A673 (cell line): ENCODE measurements around the gene RAPGEF3. TPM values are rescaled to one million over a fixed set of nuclear protein-coding genes. Genes with fewer than 3 reads are reported as not detected.
A peak's percentile ranks its signal among the peaks of the same experiment; 100 is the strongest.

Source experiments
- BruUV-seq: library from RNA; stranded (reverse); fragments of 400-500 nt; replicated peaks from 2 replicates; lab custom pipeline; 2021; lab: Mats Ljungman, UMichigan
- CTCF ChIA-PET: fragments of 300-600 bp; sonication (Branson Sonifier 250); formaldehyde crosslinking; loops from one replicate; lab custom pipeline; 2022; ENCODE audit warnings: antibody characterized with exemption; lab: Charles Lee
- POLR2A ChIA-PET: fragments of 300-600 bp; sonication (Branson Sonifier 250); formaldehyde crosslinking; loops from one replicate; lab custom pipeline; 2022; ENCODE audit warnings: antibody characterized with exemption; ENCODE audit not compliant: low non-redundant PET; lab: Charles Lee
- DNase-seq: peaks from one replicate; pipeline ENCODE4 v3.0.0-alpha.2; 2015; ENCODE audit warnings: low spot score
- H3K27ac ChIP-seq: fragments of 200-600 bp; sonication (generic); 2 replicates; pipeline ENCODE4 v1.5.1; 2016; ENCODE audit warnings: mixed run types, low read depth, mild to moderate bottlenecking, mixed read lengths, antibody characterized with exemption, low read length; ENCODE audit not compliant: poor library complexity, severe bottlenecking
- H3K27me3 ChIP-seq: fragments of 200-600 bp; sonication (generic); replicated peaks from 2 replicates; pipeline ENCODE4 v1.6.1; 2017; ENCODE audit warnings: mixed run types, low read depth, mild to moderate bottlenecking, mixed read lengths, antibody characterized with exemption, low read length; ENCODE audit not compliant: insufficient read depth, poor library complexity
- H3K36me3 ChIP-seq: fragments of 200-600 bp; sonication (generic); 2 replicates; pipeline ENCODE4 v1.6.1; 2016; ENCODE audit warnings: mixed run types, mild to moderate bottlenecking, mixed read lengths, antibody characterized with exemption, low read length; ENCODE audit not compliant: insufficient read depth, poor library complexity, severe bottlenecking
- H3K4me1 ChIP-seq: fragments of 200-600 bp; sonication (generic); 2 replicates; pipeline ENCODE4 v1.6.1; 2017; ENCODE audit warnings: mixed run types, mild to moderate bottlenecking, mixed read lengths, antibody characterized with exemption, low read length; ENCODE audit not compliant: insufficient read depth, poor library complexity, severe bottlenecking
- H3K4me3 ChIP-seq: fragments of 200-600 bp; sonication (generic); 2 replicates; pipeline ENCODE4 v1.5.1; 2016; ENCODE audit warnings: low read depth, mixed run types, mild to moderate bottlenecking, mixed read lengths, low read length; ENCODE audit not compliant: poor library complexity, severe bottlenecking
- H3K9me3 ChIP-seq: fragments of 200-600 bp; sonication (generic); 2 replicates; pipeline ENCODE4 v1.6.1; 2016; ENCODE audit warnings: mixed run types, low read depth, mild to moderate bottlenecking, mixed read lengths, antibody characterized with exemption, low read length; ENCODE audit not compliant: poor library complexity, severe bottlenecking
- EZH2 ChIP-seq: fragments of 200-600 bp; sonication (generic); IDR thresholded peaks from 2 replicates; pipeline ENCODE4 v1.6.1; 2017; ENCODE audit warnings: borderline replicate concordance, low read depth, mild to moderate bottlenecking, mixed read lengths, antibody characterized with exemption, low read length; ENCODE audit not compliant: poor library complexity, severe bottlenecking
- intact Hi-C: fragments of 100-400 bp; cut with micrococcal nuclease; formaldehyde crosslinking; loops from one replicate; pipeline ENCODE4 v1.10.0; 2022; ENCODE audit not compliant: unreplicated experiment
- total RNA-seq: library from RNA; stranded (reverse); gene quantifications from 2 replicates; pipeline ENCODE4 v1.2.3, GENCODE V29; 2021
- TF ChIP-seq, protein P1 (sequence below): fragments of 300-800, 200-600 bp; sonication (generic); conservative IDR thresholded peaks from 2 replicates; pipeline ENCODE4 v1.5.1; 2017; ENCODE audit warnings: low read depth, mild to moderate bottlenecking, antibody characterized with exemption, low read length, moderate library complexity, mixed read lengths

RAPGEF3 gene
- total RNA-seq, 1 experiment from 2014 or later: 4.3 TPM

DNA sequence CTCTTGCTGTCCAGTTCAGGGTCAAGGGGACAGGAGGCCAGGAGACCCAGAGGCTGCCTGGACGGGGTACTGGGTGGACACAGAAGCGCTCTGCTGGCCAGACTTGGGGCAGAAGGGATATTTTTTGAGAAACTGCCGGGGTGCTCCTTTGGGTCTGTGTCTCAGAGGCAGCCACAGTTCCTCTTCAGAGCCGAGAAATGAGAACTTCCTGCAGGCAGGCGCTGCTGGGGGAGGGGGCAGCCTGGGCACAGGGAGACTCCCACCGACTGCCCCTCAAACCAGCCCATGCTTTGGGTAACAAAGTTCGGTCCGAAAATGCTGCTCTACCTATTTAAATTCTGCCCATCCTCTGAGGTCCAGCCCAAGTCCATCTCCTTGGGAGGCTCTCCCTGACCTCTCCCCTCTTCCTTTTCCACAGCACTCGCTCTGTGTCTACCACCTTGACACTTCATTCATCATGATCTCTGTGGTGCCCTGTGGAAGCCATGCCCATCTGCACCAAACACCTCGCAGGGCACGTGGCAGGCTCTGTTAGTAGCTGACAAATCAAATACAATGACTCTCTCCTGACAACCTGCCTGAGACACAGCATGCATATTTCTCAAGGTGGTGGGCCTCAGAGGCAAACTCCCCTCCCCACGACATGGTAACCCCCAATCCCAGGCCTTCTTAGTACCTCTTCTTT is 44.7 kb upstream of the RAPGEF3 start:
- Histone ChIP-seq H3K27ac (no peak overlapping the region), H3K4me3 (no peak overlapping the region), H3K27me3 (no peaks in the 10 kb centered on the region), H3K9me3 (no peaks in the 10 kb centered on the region), H3K4me1 (no peaks in the 10 kb centered on the region), H3K36me3 (no peaks in the 10 kb centered on the region)
- no peak for TF ChIP-seq EZH2
- TF ChIP-seq, protein P1, sequence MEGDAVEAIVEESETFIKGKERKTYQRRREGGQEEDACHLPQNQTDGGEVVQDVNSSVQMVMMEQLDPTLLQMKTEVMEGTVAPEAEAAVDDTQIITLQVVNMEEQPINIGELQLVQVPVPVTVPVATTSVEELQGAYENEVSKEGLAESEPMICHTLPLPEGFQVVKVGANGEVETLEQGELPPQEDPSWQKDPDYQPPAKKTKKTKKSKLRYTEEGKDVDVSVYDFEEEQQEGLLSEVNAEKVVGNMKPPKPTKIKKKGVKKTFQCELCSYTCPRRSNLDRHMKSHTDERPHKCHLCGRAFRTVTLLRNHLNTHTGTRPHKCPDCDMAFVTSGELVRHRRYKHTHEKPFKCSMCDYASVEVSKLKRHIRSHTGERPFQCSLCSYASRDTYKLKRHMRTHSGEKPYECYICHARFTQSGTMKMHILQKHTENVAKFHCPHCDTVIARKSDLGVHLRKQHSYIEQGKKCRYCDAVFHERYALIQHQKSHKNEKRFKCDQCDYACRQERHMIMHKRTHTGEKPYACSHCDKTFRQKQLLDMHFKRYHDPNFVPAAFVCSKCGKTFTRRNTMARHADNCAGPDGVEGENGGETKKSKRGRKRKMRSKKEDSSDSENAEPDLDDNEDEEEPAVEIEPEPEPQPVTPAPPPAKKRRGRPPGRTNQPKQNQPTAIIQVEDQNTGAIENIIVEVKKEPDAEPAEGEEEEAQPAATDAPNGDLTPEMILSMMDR: no peak
- BruUV-seq: no TSS peak
- CTCF ChIA-PET: no interaction called here
- POLR2A ChIA-PET: no interaction called here
- intact Hi-C loops: no loop called here
- DNase-seq: no peak

DNA sequence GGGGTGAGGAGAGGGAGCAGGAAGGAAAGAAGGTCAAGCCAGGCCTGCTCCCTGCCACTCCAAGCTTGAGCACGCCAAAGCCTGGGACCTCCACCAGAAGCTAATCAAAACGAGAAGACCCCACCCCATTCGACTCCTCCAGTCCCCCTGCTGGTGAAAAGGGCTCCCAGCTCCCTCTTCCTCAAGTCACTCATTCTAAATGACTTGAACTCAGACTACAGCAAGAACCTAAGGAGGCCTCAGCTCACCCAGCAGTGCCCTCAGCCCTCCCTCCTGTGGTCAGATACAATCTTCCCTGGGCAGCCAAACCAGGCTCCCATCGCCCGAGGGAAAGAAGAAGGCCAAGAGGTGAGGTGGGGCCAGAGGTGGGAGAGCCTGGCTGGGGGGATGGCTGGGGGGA is 43.6 kb upstream of the RAPGEF3 start:
- Histone ChIP-seq H3K4me3 (no peak overlapping the region), H3K9me3 (no peaks in the 10 kb centered on the region), H3K27me3 (no peaks in the 10 kb centered on the region), H3K36me3 (no peaks in the 10 kb centered on the region), H3K27ac (no peak overlapping the region), H3K4me1 (no peaks in the 10 kb centered on the region)
- ChIA-PET CTCF (interaction anchor here (0.9 to 1.1 kb wide), 2 partner anchors 11 to 36 kb away, joined by 3 to 4 read pairs; no protein-coding TSS in a partner anchor), POLR2A (no interaction called here)
- intact Hi-C loops: no loop called here
- TF ChIP-seq EZH2: no peak
- TF ChIP-seq, protein P1: peak; percentile 35; the same call in 1 of the 2 replicates
- DNase-seq: no peak
- BruUV-seq: no TSS peak

DNA sequence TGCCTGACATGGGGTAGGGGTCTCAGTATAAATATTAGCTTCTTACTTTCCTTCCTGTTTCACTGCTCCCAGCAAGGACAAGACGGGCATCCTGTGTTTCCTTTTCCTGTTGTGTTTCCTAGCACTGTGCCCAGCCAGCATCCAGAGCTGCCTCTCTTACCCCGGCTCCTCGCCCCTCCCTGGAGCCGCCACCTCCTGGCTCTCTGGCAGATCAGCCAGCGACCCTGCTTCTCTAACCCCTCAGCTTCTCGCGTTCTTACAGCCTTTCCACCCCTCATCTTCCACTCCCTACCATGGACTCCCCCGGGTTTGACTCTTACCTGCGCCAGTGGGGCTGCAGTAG is 43.2 kb upstream of the RAPGEF3 start:
- no peaks in the 10 kb centered on the region for H3K27me3 ChIP-seq
- no peak for TF ChIP-seq EZH2
- TF ChIP-seq, protein P1: no peak
- no peak overlapping the region for H3K4me3 ChIP-seq
- no peak for DNase-seq
- ChIA-PET CTCF (interaction anchor here (0.5 to 1.1 kb wide), 3 partner anchors 11 to 152 kb away, joined by 3 to 4 read pairs (median 3); no protein-coding TSS in a partner anchor), POLR2A (no interaction called here)
- H3K27ac ChIP-seq: no peak overlapping the region
- intact Hi-C loops: no loop called here
- H3K4me1 ChIP-seq: no peaks in the 10 kb centered on the region
- no peaks in the 10 kb centered on the region for H3K9me3 ChIP-seq
- BruUV-seq: no TSS peak
- no peaks in the 10 kb centered on the region for H3K36me3 ChIP-seq
